Measurements from ENCODE around the gene DCTN2.

GRCh38 chr12:57517187-57517586, 29.8 kb downstream of the DCTN2 start:
- no peak for TF ChIP-seq CTCF (IDR thresholded peaks at IDR 0.05; ENCODE audit: extremely low read depth in 1 of 2, insufficient read depth in 1 of 2, low read depth in 1 of 2, low read length in 2 of 2)
- TF ChIP-seq EZH2 (IDR thresholded peaks at IDR 0.05; ENCODE audit: borderline replicate concordance, low read depth, low read length, severe bottlenecking), result no peak
- TF ChIP-seq MAX (IDR thresholded peaks at IDR 0.05; ENCODE audit: insufficient read depth, insufficient read length), result no peak
- TF ChIP-seq MYC (IDR thresholded peaks at IDR 0.05; ENCODE audit: low read depth, low read length), result no peak
- TF ChIP-seq GATA2 (IDR thresholded peaks at IDR 0.05; ENCODE audit: insufficient read depth, insufficient read length, low read depth, low read length), result no peak
- no peak for TF ChIP-seq POLR2A (IDR thresholded peaks at IDR 0.05; ENCODE audit: low read depth, low read length)
- no peak for TF ChIP-seq POLR2AphosphoS5 (IDR thresholded peaks at IDR 0.05; ENCODE audit: insufficient read depth, low read depth, low read length)
- TF ChIP-seq JUN (IDR thresholded peaks at IDR 0.05; ENCODE audit: borderline replicate concordance, insufficient read depth, insufficient read length, low read depth), result no peak
- TF ChIP-seq FOS (IDR thresholded peaks at IDR 0.05; ENCODE audit: borderline replicate concordance, insufficient read depth, low read length), result no peak

All from endothelial cell of umbilical vein (primary cell).